IPS-18a (cell line): ENCODE data around the gene SMYD3.
"Not testable (repeated sequence)": the region's sequence is repeated elsewhere in the genome, so short reads cannot be mapped to it uniquely, and the experiment has no call there.

Experiments
- H3K27ac ChIP-seq: one replicate; pipeline ENCODE4 v1.5.1; 2013; ENCODE audit warnings: low read length
- H3K27me3 ChIP-seq: one replicate; pipeline ENCODE4 v1.6.1; 2013; ENCODE audit warnings: mild to moderate bottlenecking, low read length; ENCODE audit not compliant: control insufficient read depth, insufficient read depth
- H3K36me3 ChIP-seq: one replicate; pipeline ENCODE4 v1.6.1; 2013; ENCODE audit warnings: low read depth, low read length; ENCODE audit not compliant: control insufficient read depth
- H3K4me1 ChIP-seq: one replicate; pipeline ENCODE4 v1.6.1; 2013; ENCODE audit warnings: low read depth, low read length; ENCODE audit not compliant: control insufficient read depth
- H3K4me3 ChIP-seq: one replicate; pipeline ENCODE4 v1.5.1; 2013; ENCODE audit warnings: low read length
- H3K9ac ChIP-seq: one replicate; pipeline ENCODE4 v1.6.1; 2013; ENCODE audit warnings: mild to moderate bottlenecking, low read length, moderate library complexity
- H3K9me3 ChIP-seq: one replicate; pipeline ENCODE4 v1.6.1; 2013; ENCODE audit warnings: low read depth, low read length; ENCODE audit not compliant: control insufficient read depth

Gene SMYD3

GRCh38 chr1:245831518-245831917 is 675.6 kb downstream of the SMYD3 start:
- no peaks in the 10 kb centered on the region for H3K36me3 ChIP-seq
- no peak overlapping the region for H3K9ac ChIP-seq
- H3K4me3 ChIP-seq, result no peak overlapping the region
- no peaks in the 10 kb centered on the region for H3K27me3 ChIP-seq
- no peaks in the 10 kb centered on the region for H3K4me1 ChIP-seq
- H3K9me3 ChIP-seq, result no peaks in the 10 kb centered on the region
- no peak overlapping the region for H3K27ac ChIP-seq

- H3K27me3 ChIP-seq, result no peaks in the 10 kb centered on the region
- H3K4me3 ChIP-seq, result no peak overlapping the region
- H3K36me3 ChIP-seq, result no peaks in the 10 kb centered on the region
- H3K4me1 ChIP-seq, result no peaks in the 10 kb centered on the region
- H3K9me3 ChIP-seq, result no peaks in the 10 kb centered on the region
- no peak overlapping the region for H3K9ac ChIP-seq
- no peak overlapping the region for H3K27ac ChIP-seq
Observed at GRCh38 chr1:245829826-245830225, 677.3 kb downstream of the SMYD3 start.

GRCh38 chr1:245829194-245829593 is 677.9 kb downstream of the SMYD3 start:
- no peaks in the 10 kb centered on the region for H3K36me3 ChIP-seq
- no peaks in the 10 kb centered on the region for H3K4me1 ChIP-seq
- no peaks in the 10 kb centered on the region for H3K27me3 ChIP-seq
- H3K9me3 ChIP-seq, result no peaks in the 10 kb centered on the region
- no peak overlapping the region for H3K27ac ChIP-seq
- no peak overlapping the region for H3K9ac ChIP-seq
- H3K4me3 ChIP-seq, result no peak overlapping the region

GRCh38 chr1:245827301-245827700 is 679.8 kb downstream of the SMYD3 start:
- H3K9ac ChIP-seq, result no peak overlapping the region
- H3K4me3 ChIP-seq, result no peak overlapping the region
- no peaks in the 10 kb centered on the region for H3K9me3 ChIP-seq
- H3K27ac ChIP-seq, result no peak overlapping the region
- H3K4me1 ChIP-seq, result no peaks in the 10 kb centered on the region
- H3K27me3 ChIP-seq, result no peaks in the 10 kb centered on the region
- no peaks in the 10 kb centered on the region for H3K36me3 ChIP-seq

GRCh38 chr1:245825128-245825901 is 681.8 kb downstream of the SMYD3 start:
- Histone ChIP-seq H3K36me3 (no peaks in the 10 kb centered on the region), H3K27me3 (no peaks in the 10 kb centered on the region), H3K9ac (no peak overlapping the region), H3K4me1 (no peaks in the 10 kb centered on the region), H3K27ac (no peak overlapping the region), H3K4me3 (no peak overlapping the region), H3K9me3 (no peaks in the 10 kb centered on the region)

- Histone ChIP-seq H3K4me3 (no peak overlapping the region), H3K27ac (no peak overlapping the region), H3K4me1 (no peaks in the 10 kb centered on the region), H3K27me3 (no peaks in the 10 kb centered on the region), H3K9ac (no peak overlapping the region), H3K9me3 (no peaks in the 10 kb centered on the region), H3K36me3 (no peaks in the 10 kb centered on the region)
Observed at GRCh38 chr1:245823408-245824147, 683.5 kb downstream of the SMYD3 start.

- no peak overlapping the region for H3K27ac ChIP-seq
- H3K4me1 ChIP-seq, result no peaks in the 10 kb centered on the region
- H3K9ac ChIP-seq, result no peak overlapping the region
- H3K36me3 ChIP-seq, result no peaks in the 10 kb centered on the region
- no peak overlapping the region for H3K4me3 ChIP-seq
- H3K9me3 ChIP-seq, result no peaks in the 10 kb centered on the region
- no peaks in the 10 kb centered on the region for H3K27me3 ChIP-seq
Observed at GRCh38 chr1:245822996-245823395, 684.1 kb downstream of the SMYD3 start.

GRCh38 chr1:245818363-245818762 is 688.7 kb downstream of the SMYD3 start:
- not testable (repeated sequence) for H3K4me1 ChIP-seq, H3K36me3 ChIP-seq, H3K27ac ChIP-seq, H3K9ac ChIP-seq, H3K27me3 ChIP-seq, H3K4me3 ChIP-seq, H3K9me3 ChIP-seq

GRCh38 chr1:245816496-245816895 is 690.6 kb downstream of the SMYD3 start:
- not testable (repeated sequence) for H3K4me3 ChIP-seq, H3K9me3 ChIP-seq, H3K27me3 ChIP-seq, H3K4me1 ChIP-seq, H3K9ac ChIP-seq, H3K36me3 ChIP-seq, H3K27ac ChIP-seq

GRCh38 chr1:245814651-245815050 is 692.4 kb downstream of the SMYD3 start:
- H3K9me3 ChIP-seq, result no peaks in the 10 kb centered on the region
- H3K27me3 ChIP-seq, result no peaks in the 10 kb centered on the region
- H3K9ac ChIP-seq, result no peak overlapping the region
- no peak overlapping the region for H3K4me3 ChIP-seq
- H3K36me3 ChIP-seq, result no peaks in the 10 kb centered on the region
- no peak overlapping the region for H3K27ac ChIP-seq
- H3K4me1 ChIP-seq, result peaks cover under 1% of the 10 kb centered on the region

GRCh38 chr1:245812278-245812677 is 694.8 kb downstream of the SMYD3 start:
- Histone ChIP-seq H3K4me3 (no peak overlapping the region), H3K9ac (no peak overlapping the region), H3K36me3 (no peaks in the 10 kb centered on the region), H3K27ac (no peak overlapping the region), H3K4me1 (peaks cover 9% of the 10 kb centered on the region), H3K9me3 (no peaks in the 10 kb centered on the region), H3K27me3 (no peaks in the 10 kb centered on the region)
